ENCODE results near the gene SORL1. TPM values are rescaled to one million over a fixed set of nuclear protein-coding genes. Genes with fewer than 3 reads are reported as not detected.

SORL1 gene
- total and polyA plus RNA-seq, 2 of the 13 experiments (the other 11 are each of a cell fraction or from before 2014, with no cell fraction given) = 21.3 to 148 TPM

DNA sequence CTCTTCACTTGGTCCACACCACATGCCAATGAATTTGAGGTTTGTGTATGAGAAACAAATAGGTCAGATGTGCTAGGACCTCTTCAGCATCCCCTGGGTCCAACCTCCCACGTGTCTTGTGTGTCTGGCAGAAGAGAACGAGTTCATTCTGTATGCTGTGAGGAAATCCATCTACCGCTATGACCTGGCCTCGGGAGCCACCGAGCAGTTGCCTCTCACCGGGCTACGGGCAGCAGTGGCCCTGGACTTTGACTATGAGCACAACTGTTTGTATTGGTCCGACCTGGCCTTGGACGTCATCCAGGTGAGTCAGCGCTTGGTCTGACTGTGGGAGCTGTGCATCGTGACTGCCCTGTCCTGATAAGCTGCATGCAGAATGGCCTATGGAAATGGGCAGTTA is 101.7 kb downstream of the SORL1 start (continued):
- TF ChIP-seq, protein P1, sequence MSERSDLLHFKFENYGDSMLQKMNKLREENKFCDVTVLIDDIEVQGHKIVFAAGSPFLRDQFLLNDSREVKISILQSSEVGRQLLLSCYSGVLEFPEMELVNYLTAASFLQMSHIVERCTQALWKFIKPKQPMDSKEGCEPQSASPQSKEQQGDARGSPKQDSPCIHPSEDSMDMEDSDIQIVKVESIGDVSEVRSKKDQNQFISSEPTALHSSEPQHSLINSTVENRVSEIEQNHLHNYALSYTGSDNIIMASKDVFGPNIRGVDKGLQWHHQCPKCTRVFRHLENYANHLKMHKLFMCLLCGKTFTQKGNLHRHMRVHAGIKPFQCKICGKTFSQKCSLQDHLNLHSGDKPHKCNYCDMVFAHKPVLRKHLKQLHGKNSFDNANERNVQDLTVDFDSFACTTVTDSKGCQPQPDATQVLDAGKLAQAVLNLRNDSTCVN (CRISPR knock-in tag; IDR thresholded peaks at IDR 0.05; ENCODE audit: borderline replicate concordance) = no peak
- TF ChIP-seq ZNF235 (CRISPR knock-in tag; IDR thresholded peaks at IDR 0.05; ENCODE audit: borderline replicate concordance) (no peak), NR3C1 (CRISPR knock-in tag; IDR thresholded peaks at IDR 0.05) (no peak), FOXA1 (IDR thresholded peaks at IDR 0.05) (no peak), FOXA1 (CRISPR knock-in tag; IDR thresholded peaks at IDR 0.05) (peak; percentile 17; the same call in 1 of the 2 replicates), ZNF761 (CRISPR knock-in tag; conservative IDR thresholded peaks at IDR 0.05) (0 out of 2 replicates have a peak, but pooled peaks have one; percentile 47), STAG1 (CRISPR knock-in tag; IDR thresholded peaks at IDR 0.05) (peak; percentile 31; the same call in 1 of the 2 replicates), ZNF44 (CRISPR knock-in tag; IDR thresholded peaks at IDR 0.05) (0 out of 2 replicates have a peak, but pooled peaks have one; percentile 52), FOXA3 (CRISPR knock-in tag; IDR thresholded peaks at IDR 0.05) (peak; percentile 72), ZNF660 (CRISPR knock-in tag; IDR thresholded peaks at IDR 0.05; ENCODE audit: borderline replicate concordance, low read depth) (no peak), NONO (IDR thresholded peaks at IDR 0.05) (no peak), NONO (CRISPR knock-in tag; conservative IDR thresholded peaks at IDR 0.05) (peak; percentile 72; the same call in 1 of the 2 replicates), ZNF556 (CRISPR knock-in tag; IDR thresholded peaks at IDR 0.05; ENCODE audit: borderline replicate concordance) (peak; percentile 77; the same call in 1 of the 2 replicates), ZNF749 (CRISPR knock-in tag; IDR thresholded peaks at IDR 0.05; ENCODE audit: borderline replicate concordance) (no peak)
- TF ChIP-seq, protein P2, sequence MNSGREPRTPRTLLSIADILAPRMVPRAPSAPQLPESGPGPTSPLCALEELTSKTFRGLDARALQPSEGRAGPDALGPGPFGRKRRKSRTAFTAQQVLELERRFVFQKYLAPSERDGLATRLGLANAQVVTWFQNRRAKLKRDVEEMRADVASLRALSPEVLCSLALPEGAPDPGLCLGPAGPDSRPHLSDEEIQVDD (CRISPR knock-in tag; IDR thresholded peaks at IDR 0.05; ENCODE audit: borderline replicate concordance) = no peak
- TF ChIP-seq, protein P3, sequence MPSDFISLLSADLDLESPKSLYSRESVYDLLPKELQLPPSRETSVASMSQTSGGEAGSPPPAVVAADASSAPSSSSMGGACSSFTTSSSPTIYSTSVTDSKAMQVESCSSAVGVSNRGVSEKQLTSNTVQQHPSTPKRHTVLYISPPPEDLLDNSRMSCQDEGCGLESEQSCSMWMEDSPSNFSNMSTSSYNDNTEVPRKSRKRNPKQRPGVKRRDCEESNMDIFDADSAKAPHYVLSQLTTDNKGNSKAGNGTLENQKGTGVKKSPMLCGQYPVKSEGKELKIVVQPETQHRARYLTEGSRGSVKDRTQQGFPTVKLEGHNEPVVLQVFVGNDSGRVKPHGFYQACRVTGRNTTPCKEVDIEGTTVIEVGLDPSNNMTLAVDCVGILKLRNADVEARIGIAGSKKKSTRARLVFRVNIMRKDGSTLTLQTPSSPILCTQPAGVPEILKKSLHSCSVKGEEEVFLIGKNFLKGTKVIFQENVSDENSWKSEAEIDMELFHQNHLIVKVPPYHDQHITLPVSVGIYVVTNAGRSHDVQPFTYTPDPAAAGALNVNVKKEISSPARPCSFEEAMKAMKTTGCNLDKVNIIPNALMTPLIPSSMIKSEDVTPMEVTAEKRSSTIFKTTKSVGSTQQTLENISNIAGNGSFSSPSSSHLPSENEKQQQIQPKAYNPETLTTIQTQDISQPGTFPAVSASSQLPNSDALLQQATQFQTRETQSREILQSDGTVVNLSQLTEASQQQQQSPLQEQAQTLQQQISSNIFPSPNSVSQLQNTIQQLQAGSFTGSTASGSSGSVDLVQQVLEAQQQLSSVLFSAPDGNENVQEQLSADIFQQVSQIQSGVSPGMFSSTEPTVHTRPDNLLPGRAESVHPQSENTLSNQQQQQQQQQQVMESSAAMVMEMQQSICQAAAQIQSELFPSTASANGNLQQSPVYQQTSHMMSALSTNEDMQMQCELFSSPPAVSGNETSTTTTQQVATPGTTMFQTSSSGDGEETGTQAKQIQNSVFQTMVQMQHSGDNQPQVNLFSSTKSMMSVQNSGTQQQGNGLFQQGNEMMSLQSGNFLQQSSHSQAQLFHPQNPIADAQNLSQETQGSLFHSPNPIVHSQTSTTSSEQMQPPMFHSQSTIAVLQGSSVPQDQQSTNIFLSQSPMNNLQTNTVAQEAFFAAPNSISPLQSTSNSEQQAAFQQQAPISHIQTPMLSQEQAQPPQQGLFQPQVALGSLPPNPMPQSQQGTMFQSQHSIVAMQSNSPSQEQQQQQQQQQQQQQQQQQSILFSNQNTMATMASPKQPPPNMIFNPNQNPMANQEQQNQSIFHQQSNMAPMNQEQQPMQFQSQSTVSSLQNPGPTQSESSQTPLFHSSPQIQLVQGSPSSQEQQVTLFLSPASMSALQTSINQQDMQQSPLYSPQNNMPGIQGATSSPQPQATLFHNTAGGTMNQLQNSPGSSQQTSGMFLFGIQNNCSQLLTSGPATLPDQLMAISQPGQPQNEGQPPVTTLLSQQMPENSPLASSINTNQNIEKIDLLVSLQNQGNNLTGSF (CRISPR knock-in tag; IDR thresholded peaks at IDR 0.05) = no peak
- TF ChIP-seq, protein P4, sequence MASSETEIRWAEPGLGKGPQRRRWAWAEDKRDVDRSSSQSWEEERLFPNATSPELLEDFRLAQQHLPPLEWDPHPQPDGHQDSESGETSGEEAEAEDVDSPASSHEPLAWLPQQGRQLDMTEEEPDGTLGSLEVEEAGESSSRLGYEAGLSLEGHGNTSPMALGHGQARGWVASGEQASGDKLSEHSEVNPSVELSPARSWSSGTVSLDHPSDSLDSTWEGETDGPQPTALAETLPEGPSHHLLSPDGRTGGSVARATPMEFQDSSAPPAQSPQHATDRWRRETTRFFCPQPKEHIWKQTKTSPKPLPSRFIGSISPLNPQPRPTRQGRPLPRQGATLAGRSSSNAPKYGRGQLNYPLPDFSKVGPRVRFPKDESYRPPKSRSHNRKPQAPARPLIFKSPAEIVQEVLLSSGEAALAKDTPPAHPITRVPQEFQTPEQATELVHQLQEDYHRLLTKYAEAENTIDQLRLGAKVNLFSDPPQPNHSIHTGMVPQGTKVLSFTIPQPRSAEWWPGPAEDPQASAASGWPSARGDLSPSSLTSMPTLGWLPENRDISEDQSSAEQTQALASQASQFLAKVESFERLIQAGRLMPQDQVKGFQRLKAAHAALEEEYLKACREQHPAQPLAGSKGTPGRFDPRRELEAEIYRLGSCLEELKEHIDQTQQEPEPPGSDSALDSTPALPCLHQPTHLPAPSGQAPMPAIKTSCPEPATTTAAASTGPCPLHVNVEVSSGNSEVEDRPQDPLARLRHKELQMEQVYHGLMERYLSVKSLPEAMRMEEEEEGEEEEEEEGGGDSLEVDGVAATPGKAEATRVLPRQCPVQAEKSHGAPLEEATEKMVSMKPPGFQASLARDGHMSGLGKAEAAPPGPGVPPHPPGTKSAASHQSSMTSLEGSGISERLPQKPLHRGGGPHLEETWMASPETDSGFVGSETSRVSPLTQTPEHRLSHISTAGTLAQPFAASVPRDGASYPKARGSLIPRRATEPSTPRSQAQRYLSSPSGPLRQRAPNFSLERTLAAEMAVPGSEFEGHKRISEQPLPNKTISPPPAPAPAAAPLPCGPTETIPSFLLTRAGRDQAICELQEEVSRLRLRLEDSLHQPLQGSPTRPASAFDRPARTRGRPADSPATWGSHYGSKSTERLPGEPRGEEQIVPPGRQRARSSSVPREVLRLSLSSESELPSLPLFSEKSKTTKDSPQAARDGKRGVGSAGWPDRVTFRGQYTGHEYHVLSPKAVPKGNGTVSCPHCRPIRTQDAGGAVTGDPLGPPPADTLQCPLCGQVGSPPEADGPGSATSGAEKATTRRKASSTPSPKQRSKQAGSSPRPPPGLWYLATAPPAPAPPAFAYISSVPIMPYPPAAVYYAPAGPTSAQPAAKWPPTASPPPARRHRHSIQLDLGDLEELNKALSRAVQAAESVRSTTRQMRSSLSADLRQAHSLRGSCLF (CRISPR knock-in tag; IDR thresholded peaks at IDR 0.05; ENCODE audit: borderline replicate concordance) = no peak

All from HepG2 (cell line).